Bronchial epithelial cell (primary cell): ENCODE data around the gene PATE1. TPM values are rescaled to one million over a fixed set of nuclear protein-coding genes. Genes with fewer than 3 reads are reported as not detected.

Experiments
- DNase-seq: peaks from one replicate; pipeline ENCODE4 v3.0.0-alpha.2; 2010; ENCODE audit warnings: low read depth
- FAIRE-seq: peaks from 2 replicates; lab custom pipeline; 2011; peaks lifted over from hg19 to GRCh38; lab: Jason Lieb, UNC
- H3K27me3 ChIP-seq: 2 replicates; pipeline ENCODE4 v1.5.1; 2011; ENCODE audit warnings: low read length; ENCODE audit not compliant: control insufficient read depth, insufficient read depth
- H3K36me3 ChIP-seq: 2 replicates; pipeline ENCODE4 v1.5.1; 2011; ENCODE audit warnings: low read length; ENCODE audit not compliant: control insufficient read depth, insufficient read depth
- H3K4me3 ChIP-seq: 2 replicates; pipeline ENCODE4 v1.5.1; 2011; ENCODE audit warnings: mild to moderate bottlenecking, low read depth, low read length, control low read depth
- total RNA-seq: library from RNA; depleted of rRNA; stranded (reverse); fragments of >200 nt; gene quantifications from 2 replicates; pipeline ENCODE4 v1.2.1, GENCODE V29; 2014
- TF ChIP-seq, protein P1 (sequence below): IDR thresholded peaks from 2 replicates; pipeline ENCODE4 v1.5.1; 2011; ENCODE audit warnings: mild to moderate bottlenecking, moderate library complexity, low read length, control low read depth, inconsistent platforms; ENCODE audit not compliant: insufficient read depth, severe bottlenecking

PATE1 gene
- total RNA-seq, 1 donor from 2014 or later: not detected

GRCh38 chr11:125773516-125773915 lies 27.4 kb downstream of the PATE1 start:
- FAIRE-seq (no peak), DNase-seq (no peak)
- Histone ChIP-seq H3K36me3 (no peaks in the 10 kb centered on the region), H3K4me3 (no peak overlapping the region), H3K27me3 (no peaks in the 10 kb centered on the region)
- TF ChIP-seq, protein P1, sequence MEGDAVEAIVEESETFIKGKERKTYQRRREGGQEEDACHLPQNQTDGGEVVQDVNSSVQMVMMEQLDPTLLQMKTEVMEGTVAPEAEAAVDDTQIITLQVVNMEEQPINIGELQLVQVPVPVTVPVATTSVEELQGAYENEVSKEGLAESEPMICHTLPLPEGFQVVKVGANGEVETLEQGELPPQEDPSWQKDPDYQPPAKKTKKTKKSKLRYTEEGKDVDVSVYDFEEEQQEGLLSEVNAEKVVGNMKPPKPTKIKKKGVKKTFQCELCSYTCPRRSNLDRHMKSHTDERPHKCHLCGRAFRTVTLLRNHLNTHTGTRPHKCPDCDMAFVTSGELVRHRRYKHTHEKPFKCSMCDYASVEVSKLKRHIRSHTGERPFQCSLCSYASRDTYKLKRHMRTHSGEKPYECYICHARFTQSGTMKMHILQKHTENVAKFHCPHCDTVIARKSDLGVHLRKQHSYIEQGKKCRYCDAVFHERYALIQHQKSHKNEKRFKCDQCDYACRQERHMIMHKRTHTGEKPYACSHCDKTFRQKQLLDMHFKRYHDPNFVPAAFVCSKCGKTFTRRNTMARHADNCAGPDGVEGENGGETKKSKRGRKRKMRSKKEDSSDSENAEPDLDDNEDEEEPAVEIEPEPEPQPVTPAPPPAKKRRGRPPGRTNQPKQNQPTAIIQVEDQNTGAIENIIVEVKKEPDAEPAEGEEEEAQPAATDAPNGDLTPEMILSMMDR: no peak

- Histone ChIP-seq H3K36me3 (no peaks in the 10 kb centered on the region), H3K4me3 (no peak overlapping the region), H3K27me3 (no peaks in the 10 kb centered on the region)
- DNase-seq (peak; percentile 69), FAIRE-seq (no peak)
- TF ChIP-seq, protein P1: no peak
These were observed 31.2 kb downstream of the PATE1 start for GRCh38 chr11:125777309-125777708.

DNA sequence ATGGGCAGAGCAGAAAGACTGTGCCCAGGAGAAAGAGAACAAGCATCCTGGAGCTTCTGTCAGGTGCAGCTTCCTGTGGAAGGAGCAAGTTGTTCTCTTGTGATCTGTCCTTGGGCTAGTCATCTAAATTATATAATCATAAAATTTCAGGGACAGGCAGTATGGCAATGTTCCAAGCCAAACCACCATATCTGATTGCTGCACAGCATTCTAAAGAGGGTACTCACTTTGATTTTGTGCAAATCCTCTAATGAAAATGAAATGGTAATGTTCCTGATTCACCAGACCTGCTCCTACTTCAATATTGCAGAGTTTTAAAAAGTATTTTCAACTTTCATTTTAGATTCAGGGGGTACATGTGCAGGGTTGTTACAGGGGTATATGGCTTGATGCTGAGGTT lies 32.6 kb downstream of the PATE1 start, which contains the start of gene PATE2:
PATE2 (minus strand) TSS at position 101 of the 400 bp plus-strand sequence; CDS start at position 46, 55 bp downstream.
- TF ChIP-seq, protein P1: no peak
- no peak for DNase-seq
- Histone ChIP-seq H3K4me3 (no peak within 1 kb of the TSS), H3K27me3 (no peaks in the 10 kb centered on the region), H3K36me3 (no peaks in the 10 kb centered on the region)
- no peak for FAIRE-seq

GRCh38 chr11:125784678-125785077 lies 38.6 kb downstream of the PATE1 start:
- TF ChIP-seq, protein P1: no peak
- no peaks in the 10 kb centered on the region for H3K36me3 ChIP-seq
- FAIRE-seq: no peak
- H3K27me3 ChIP-seq: no peaks in the 10 kb centered on the region
- no peak for DNase-seq
- H3K4me3 ChIP-seq: no peak overlapping the region

DNA sequence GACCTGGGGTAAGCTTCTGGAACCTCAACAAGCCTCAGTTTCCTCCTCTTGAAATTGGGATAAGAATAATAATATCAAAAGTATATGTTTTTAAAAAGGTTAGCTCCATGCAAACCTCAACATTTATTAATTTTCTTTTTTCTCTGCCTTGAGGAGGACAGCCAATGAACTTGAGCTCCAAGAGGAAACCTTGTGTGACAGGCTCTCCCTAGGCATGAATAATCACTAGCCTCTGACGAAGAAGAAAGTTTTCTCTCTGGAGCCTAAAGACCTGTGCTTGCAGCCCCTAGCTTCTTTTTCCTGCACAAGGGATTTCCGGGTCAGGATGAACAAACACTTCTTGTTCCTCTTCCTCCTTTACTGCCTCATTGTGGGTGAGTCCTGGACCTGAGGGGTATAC lies 41.7 kb downstream of the PATE1 start, which contains the start of gene PATE3:
PATE3 (plus strand) TSS at position 301 of the 400 bp plus-strand sequence; CDS start at position 326, 25 bp downstream.
- H3K27me3 ChIP-seq: no peaks in the 10 kb centered on the region
- FAIRE-seq: no peak
- no peak for DNase-seq
- no peak within 1 kb of the TSS for H3K4me3 ChIP-seq
- TF ChIP-seq, protein P1: no peak
- no peaks in the 10 kb centered on the region for H3K36me3 ChIP-seq

DNA sequence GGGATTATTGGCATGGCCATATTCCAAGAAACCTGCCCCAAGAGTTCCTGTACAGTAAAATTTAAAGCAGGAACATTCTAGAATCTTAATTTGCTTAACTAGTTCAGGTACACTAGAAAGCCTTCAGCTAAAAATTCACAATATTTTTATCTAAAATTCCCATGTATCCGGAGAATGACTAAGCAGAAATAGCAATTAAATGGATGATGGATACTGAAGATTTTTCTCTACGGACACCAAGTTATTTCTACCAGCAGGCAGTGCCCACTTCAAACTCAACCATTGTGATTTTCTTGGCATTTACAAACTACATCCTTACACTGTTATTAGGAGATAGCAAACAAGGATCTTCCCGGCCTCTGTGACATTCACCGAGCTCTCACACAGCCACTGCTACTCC lies 44.7 kb downstream of the PATE1 start:
- no peaks in the 10 kb centered on the region for H3K36me3 ChIP-seq
- no peak overlapping the region for H3K4me3 ChIP-seq
- DNase-seq (no peak), FAIRE-seq (no peak)
- TF ChIP-seq, protein P1: no peak
- no peaks in the 10 kb centered on the region for H3K27me3 ChIP-seq
